Esophagus squamous epithelium (tissue), 4 donors: ENCODE measurements around the gene ZMYND15.

Experiments
- POLR2A ChIP-seq, 4 donors: fragments of 450-650 bp; IDR thresholded peaks; one replicate each; pipeline ENCODE4 v1.6.1; 2017; ENCODE audit warnings: antibody characterized with exemption in 4 of 4, mild to moderate bottlenecking in 4 of 4, moderate library complexity in 3 of 4
- TF ChIP-seq, protein P1 (sequence below), 6 experiments: fragments of 450-650 bp in 4 of 6; fragments of 200-600 bp in 2 of 6; sonication (generic) in 2 of 6; IDR thresholded peaks; one replicate each; pipeline ENCODE4 v1.5.1; 2016 to 2019; ENCODE audit warnings: antibody characterized with exemption in 6 of 6, mild to moderate bottlenecking in 4 of 6, moderate library complexity in 4 of 6

DNA sequence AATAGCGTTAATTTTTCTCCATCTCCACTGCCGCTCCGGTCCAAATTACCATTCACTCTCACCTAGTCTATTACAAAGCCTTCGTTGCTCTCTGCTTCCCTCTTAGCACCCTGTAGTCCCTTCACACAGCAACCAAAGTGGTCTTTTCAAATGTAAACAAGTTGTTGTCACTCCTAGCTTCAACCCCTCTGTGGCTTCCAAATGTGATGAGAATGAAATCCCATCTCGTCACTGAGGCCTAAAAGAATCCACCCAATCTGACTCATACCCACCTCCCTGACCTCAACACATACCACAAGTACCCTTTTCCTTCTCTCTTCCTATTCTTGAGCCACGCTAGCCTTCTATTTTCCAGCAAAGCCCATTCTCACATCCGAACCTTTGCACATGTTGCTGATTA, 33.5 kb upstream of the ZMYND15 start:
- TF ChIP-seq, protein P1, sequence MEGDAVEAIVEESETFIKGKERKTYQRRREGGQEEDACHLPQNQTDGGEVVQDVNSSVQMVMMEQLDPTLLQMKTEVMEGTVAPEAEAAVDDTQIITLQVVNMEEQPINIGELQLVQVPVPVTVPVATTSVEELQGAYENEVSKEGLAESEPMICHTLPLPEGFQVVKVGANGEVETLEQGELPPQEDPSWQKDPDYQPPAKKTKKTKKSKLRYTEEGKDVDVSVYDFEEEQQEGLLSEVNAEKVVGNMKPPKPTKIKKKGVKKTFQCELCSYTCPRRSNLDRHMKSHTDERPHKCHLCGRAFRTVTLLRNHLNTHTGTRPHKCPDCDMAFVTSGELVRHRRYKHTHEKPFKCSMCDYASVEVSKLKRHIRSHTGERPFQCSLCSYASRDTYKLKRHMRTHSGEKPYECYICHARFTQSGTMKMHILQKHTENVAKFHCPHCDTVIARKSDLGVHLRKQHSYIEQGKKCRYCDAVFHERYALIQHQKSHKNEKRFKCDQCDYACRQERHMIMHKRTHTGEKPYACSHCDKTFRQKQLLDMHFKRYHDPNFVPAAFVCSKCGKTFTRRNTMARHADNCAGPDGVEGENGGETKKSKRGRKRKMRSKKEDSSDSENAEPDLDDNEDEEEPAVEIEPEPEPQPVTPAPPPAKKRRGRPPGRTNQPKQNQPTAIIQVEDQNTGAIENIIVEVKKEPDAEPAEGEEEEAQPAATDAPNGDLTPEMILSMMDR (IDR thresholded peaks at IDR 0.05), result no peak
- no peak for TF ChIP-seq POLR2A (IDR thresholded peaks at IDR 0.05)
